Upper lobe of left lung (tissue), 6 donors: ENCODE measurements around the gene KATNAL1. TPM values are rescaled to one million over a fixed set of nuclear protein-coding genes. Genes with fewer than 3 reads are reported as not detected.

Source experiments
- ATAC-seq, 2 donors: fragments of 200-7000 bp; cut with Tn5 transposase; one replicate each; pipeline ENCODE4 v1.9.1; 2022; ENCODE audit warnings: mild to moderate bottlenecking in 2 of 2, moderate library complexity in 2 of 2; ENCODE audit not compliant: low FRiP score in 2 of 2
- DNase-seq, 2 donors: peaks; one replicate each; pipeline ENCODE4 v3.0.0-alpha.2; 2019 to 2020
- H3K27ac ChIP-seq, 4 donors: fragments of 200-600 bp; sonication (generic); one replicate each; pipeline ENCODE4 v1.5.1; 2016 to 2019
- H3K27me3 ChIP-seq, 4 donors: fragments of 200-600 bp; sonication (generic); one replicate each; pipeline ENCODE4 v1.5.1; 2017 to 2019
- H3K36me3 ChIP-seq, 4 donors: fragments of 200-600 bp; sonication (generic); one replicate each; pipeline ENCODE4 v1.5.1; 2016 to 2019
- H3K4me1 ChIP-seq, 4 donors: fragments of 200-600 bp; sonication (generic); one replicate each; pipeline ENCODE4 v1.5.1; 2018 to 2019
- H3K4me3 ChIP-seq, 4 donors: fragments of 200-600 bp; sonication (generic); one replicate each; pipeline ENCODE4 v1.5.1; 2017 to 2019; ENCODE audit warnings: mild to moderate bottlenecking in 2 of 4, moderate library complexity in 1 of 4
- H3K9me3 ChIP-seq, 4 donors: fragments of 200-600 bp; sonication (generic); one replicate each; pipeline ENCODE4 v1.5.1; 2018 to 2019
- EP300 ChIP-seq, 4 donors: sonication (generic); formaldehyde crosslinking; IDR thresholded peaks; one replicate each; pipeline ENCODE4 v1.5.1; 2017; ENCODE audit warnings: antibody characterized with exemption in 4 of 4, control low read depth in 2 of 4
- POLR2A ChIP-seq, 4 donors: fragments of 450-650 bp; IDR thresholded peaks; one replicate each; pipeline ENCODE4 v1.5.1; 2016 to 2017; ENCODE audit warnings: antibody characterized with exemption in 4 of 4, mild to moderate bottlenecking in 2 of 4
- POLR2AphosphoS5 ChIP-seq, 2 donors: sonication (generic); formaldehyde crosslinking; IDR thresholded peaks; one replicate each; pipeline ENCODE4 v1.5.1; 2017; ENCODE audit warnings: antibody characterized with exemption in 2 of 2
- WGBS, 2 donors: methylation state at CpG; one replicate each; pipeline ENCODE4 v1.1.5; 2017 to 2018; 5-methylcytosine and 5-hydroxymethylcytosine counted together
- total RNA-seq, 6 donors: library from RNA; depleted of rRNA in 4 of 6; stranded (reverse); fragments of >200 nt in 4 of 6; gene quantifications; one replicate each; pipeline versions ENCODE4 v1.1.0 to v1.2.1, GENCODE V29; 2016 to 2021
- TF ChIP-seq, protein P1 (sequence below), 6 experiments: fragments of 450-650 bp in 4 of 6; fragments of 200-600 bp in 2 of 6; sonication (generic) in 2 of 6; IDR thresholded peaks; one replicate each; pipeline ENCODE4 v1.5.1; 2016 to 2019; ENCODE audit warnings: antibody characterized with exemption in 6 of 6
- donor health status: DM: no; HTN: no; CAD: no; lungs with moderate emphysema.
- donor health status: DM: no; HTN: yes; CAD: no; lungs with severe emphysema.

KATNAL1 gene
- total RNA-seq, 6 donors from 2014 or later, result 5.7 to 35.5 (median 13.9) TPM

DNA sequence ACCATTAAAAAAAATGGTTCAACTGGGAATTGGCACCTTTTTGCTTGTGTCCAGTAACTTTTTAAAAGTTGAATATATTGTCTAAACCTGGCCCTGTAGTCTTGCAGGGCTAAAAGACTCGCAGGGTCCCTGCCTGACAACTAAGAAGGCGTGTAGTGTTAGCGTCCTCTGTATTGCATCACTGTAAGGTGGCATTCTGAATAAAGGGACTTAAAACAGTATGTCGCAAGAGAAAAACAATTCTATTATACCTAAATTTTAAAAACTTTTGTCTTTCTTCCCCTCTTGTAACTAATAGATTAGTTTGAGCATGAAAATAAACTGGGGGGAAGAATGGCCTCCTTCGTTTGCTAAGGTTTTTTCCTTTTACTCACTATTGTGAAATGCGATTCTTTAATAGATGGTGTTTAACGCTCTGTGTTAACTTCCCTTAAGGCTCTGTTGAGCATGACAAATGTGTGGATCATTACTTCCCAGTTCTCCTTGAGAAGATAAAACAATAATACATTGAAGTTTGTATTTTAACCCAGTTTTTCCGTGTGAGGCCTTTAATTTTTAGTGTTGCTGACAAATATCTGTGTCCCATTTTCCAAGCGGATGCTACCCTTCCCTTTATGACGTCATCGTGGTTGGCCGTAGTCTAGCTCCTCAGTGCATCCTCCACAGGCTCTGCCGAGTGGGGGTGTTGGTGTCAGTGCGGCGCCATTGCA is 134.6 kb downstream of the KATNAL1 start:
- TF ChIP-seq POLR2A (IDR thresholded peaks at IDR 0.05) (no peak), EP300 (IDR thresholded peaks at IDR 0.05) (no peak), POLR2AphosphoS5 (IDR thresholded peaks at IDR 0.05) (no peak)
- TF ChIP-seq, protein P1, sequence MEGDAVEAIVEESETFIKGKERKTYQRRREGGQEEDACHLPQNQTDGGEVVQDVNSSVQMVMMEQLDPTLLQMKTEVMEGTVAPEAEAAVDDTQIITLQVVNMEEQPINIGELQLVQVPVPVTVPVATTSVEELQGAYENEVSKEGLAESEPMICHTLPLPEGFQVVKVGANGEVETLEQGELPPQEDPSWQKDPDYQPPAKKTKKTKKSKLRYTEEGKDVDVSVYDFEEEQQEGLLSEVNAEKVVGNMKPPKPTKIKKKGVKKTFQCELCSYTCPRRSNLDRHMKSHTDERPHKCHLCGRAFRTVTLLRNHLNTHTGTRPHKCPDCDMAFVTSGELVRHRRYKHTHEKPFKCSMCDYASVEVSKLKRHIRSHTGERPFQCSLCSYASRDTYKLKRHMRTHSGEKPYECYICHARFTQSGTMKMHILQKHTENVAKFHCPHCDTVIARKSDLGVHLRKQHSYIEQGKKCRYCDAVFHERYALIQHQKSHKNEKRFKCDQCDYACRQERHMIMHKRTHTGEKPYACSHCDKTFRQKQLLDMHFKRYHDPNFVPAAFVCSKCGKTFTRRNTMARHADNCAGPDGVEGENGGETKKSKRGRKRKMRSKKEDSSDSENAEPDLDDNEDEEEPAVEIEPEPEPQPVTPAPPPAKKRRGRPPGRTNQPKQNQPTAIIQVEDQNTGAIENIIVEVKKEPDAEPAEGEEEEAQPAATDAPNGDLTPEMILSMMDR (IDR thresholded peaks at IDR 0.05), result no peak
- Histone ChIP-seq H3K4me1 (no peaks in the 10 kb centered on the region), H3K4me3 (no peak overlapping the region), H3K9me3 (no peaks in the 10 kb centered on the region), H3K27me3 (no peaks in the 10 kb centered on the region), H3K27ac (no peak overlapping the region), H3K36me3 (no peaks in the 10 kb centered on the region)
- 76 to 85% methylated on average over 12 to 15 of the region's 15 CpGs for WGBS, 2 donors
- no peak for DNase-seq
- no peak for ATAC-seq

DNA sequence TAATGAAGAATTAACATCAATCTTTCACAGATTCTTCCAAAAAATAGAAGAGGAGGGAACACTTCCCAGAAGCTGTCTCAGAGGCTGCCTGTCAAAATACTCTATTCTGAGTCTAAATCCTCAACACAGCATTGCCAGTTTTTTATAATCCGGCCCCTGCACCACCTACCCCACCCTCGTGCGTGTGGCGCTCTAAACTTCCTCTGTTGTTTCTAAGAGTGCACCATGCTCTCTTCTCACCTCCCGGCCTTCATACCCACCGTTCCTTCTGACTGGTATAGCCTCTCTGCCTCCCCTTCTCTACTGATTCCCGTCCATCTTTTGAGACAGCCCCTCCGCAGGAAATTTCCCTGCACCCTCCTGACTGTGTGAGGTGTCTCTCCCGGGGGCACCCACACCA is 136.8 kb downstream of the KATNAL1 start:
- WGBS, 2 donors, result 58 to 79% methylated on average over 9 of the region's 9 CpGs
- no peaks in the 10 kb centered on the region for H3K27me3 ChIP-seq
- no peaks in the 10 kb centered on the region for H3K9me3 ChIP-seq
- no peak overlapping the region for H3K27ac ChIP-seq
- TF ChIP-seq POLR2AphosphoS5 (IDR thresholded peaks at IDR 0.05), result no peak
- TF ChIP-seq EP300 (IDR thresholded peaks at IDR 0.05), result no peak
- TF ChIP-seq, protein P1 (IDR thresholded peaks at IDR 0.05), result no peak
- no peak for TF ChIP-seq POLR2A (IDR thresholded peaks at IDR 0.05)
- DNase-seq (no peak), ATAC-seq (no peak)
- no peaks in the 10 kb centered on the region for H3K4me1 ChIP-seq
- H3K36me3 ChIP-seq, result no peaks in the 10 kb centered on the region
- H3K4me3 ChIP-seq, result no peak overlapping the region

DNA sequence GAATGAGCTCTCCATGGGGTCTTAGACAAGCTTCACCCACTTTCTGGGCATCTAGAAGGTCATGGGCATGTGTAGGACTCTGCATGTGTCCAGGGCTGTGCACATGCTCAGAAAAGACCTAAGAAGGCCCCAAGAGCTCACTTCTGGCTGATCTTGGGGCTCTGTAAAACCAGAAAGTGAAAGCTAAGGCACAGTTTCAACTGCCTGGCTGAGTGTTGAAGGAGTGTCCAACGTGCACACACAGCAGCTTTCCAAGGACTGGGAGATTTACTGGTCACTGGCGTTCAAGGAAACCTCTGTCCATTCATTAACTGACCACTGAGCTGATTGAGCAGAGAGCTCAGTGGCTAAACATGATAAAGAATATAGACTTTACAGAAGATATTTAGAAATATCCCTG is 137.9 kb downstream of the KATNAL1 start:
- TF ChIP-seq EP300 (IDR thresholded peaks at IDR 0.05), result no peak
- no peak for TF ChIP-seq POLR2AphosphoS5 (IDR thresholded peaks at IDR 0.05)
- TF ChIP-seq POLR2A (IDR thresholded peaks at IDR 0.05), result no peak
- TF ChIP-seq, protein P1 (IDR thresholded peaks at IDR 0.05), result no peak
- H3K4me1 ChIP-seq, result no peaks in the 10 kb centered on the region
- DNase-seq (no peak), ATAC-seq (no peak)
- H3K27ac ChIP-seq, result no peak overlapping the region
- H3K9me3 ChIP-seq, result no peaks in the 10 kb centered on the region
- no peaks in the 10 kb centered on the region for H3K36me3 ChIP-seq
- no peaks in the 10 kb centered on the region for H3K27me3 ChIP-seq
- H3K4me3 ChIP-seq, result no peak overlapping the region
- WGBS, 2 donors, result 65 to 71% methylated on average over 2 of the region's 2 CpGs

DNA sequence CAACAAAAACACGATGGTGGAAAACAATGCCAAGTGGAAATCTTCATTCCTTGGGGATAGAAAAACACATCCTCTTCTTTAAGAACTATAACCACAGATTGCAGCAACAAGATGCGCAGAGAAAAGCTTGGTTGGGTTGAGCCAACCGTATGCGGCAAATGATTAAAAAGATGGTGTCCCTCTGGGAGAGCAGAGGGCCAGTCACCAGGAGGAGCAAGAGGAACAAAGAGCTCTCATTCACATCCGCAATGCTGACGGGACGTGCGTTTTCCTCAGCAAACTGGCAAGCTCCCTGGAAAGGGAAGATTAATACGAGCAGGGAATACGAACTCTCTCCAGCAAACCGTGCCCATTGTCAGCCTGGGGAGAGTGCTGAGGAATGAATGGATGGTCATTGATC is 141.6 kb downstream of the KATNAL1 start:
- Histone ChIP-seq H3K36me3 (no peaks in the 10 kb centered on the region), H3K9me3 (no peaks in the 10 kb centered on the region), H3K4me3 (no peak overlapping the region), H3K27me3 (no peaks in the 10 kb centered on the region), H3K27ac (no peak overlapping the region), H3K4me1 (peaks cover 0 to 6% (median 2%) of the 10 kb centered on the region in 4 donors)
- ATAC-seq, result no peak
- WGBS, 2 donors, result 74 to 81% methylated on average over 11 of the region's 11 CpGs
- TF ChIP-seq POLR2A (IDR thresholded peaks at IDR 0.05), result no peak
- TF ChIP-seq EP300 (IDR thresholded peaks at IDR 0.05), result no peak
- TF ChIP-seq, protein P1 (IDR thresholded peaks at IDR 0.05), result no peak
- no peak for TF ChIP-seq POLR2AphosphoS5 (IDR thresholded peaks at IDR 0.05)
- no peak for DNase-seq

DNA sequence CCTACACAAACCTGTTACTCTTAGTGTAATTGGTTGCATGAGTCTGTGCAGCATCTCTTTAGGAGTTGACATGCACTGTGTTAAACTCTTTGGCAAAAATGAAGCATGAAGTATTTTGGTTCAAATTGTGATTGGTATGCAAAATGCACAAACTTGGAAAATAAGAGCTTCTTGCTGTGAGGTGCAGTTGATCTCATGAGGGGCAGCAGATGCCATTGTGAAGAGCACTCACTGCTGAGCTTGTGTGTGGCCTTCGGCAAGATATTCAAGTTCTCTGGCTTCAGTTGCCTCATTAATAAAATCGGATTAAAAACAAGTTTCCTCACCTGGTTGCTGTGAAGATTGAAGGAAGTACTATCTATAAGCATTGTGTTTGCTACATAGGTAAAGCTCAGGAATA is 142.3 kb downstream of the KATNAL1 start:
- WGBS, 2 donors, result 81 to 86% methylated on average over 2 of the region's 2 CpGs
- TF ChIP-seq EP300 (IDR thresholded peaks at IDR 0.05) (no peak), POLR2AphosphoS5 (IDR thresholded peaks at IDR 0.05) (no peak), POLR2A (IDR thresholded peaks at IDR 0.05) (no peak)
- TF ChIP-seq, protein P1 (IDR thresholded peaks at IDR 0.05), result no peak
- ATAC-seq, result no peak
- no peak overlapping the region for H3K27ac ChIP-seq
- H3K9me3 ChIP-seq, result no peaks in the 10 kb centered on the region
- no peak for DNase-seq
- no peak overlapping the region for H3K4me3 ChIP-seq
- no peaks in the 10 kb centered on the region for H3K36me3 ChIP-seq
- H3K27me3 ChIP-seq, result no peaks in the 10 kb centered on the region
- peaks cover 0 to 6% (median 2%) of the 10 kb centered on the region in 4 donors for H3K4me1 ChIP-seq
